ENCODE measurements around the gene AFMID. TPM values are rescaled to one million over a fixed set of nuclear protein-coding genes. Genes with fewer than 3 reads are reported as not detected.
"Not testable (repeated sequence)": the region's sequence is repeated elsewhere in the genome, so short reads cannot be mapped to it uniquely, and the experiment has no call there.

AFMID gene
- total RNA-seq, 1 donor from 2014 or later, result 49.5 TPM

DNA sequence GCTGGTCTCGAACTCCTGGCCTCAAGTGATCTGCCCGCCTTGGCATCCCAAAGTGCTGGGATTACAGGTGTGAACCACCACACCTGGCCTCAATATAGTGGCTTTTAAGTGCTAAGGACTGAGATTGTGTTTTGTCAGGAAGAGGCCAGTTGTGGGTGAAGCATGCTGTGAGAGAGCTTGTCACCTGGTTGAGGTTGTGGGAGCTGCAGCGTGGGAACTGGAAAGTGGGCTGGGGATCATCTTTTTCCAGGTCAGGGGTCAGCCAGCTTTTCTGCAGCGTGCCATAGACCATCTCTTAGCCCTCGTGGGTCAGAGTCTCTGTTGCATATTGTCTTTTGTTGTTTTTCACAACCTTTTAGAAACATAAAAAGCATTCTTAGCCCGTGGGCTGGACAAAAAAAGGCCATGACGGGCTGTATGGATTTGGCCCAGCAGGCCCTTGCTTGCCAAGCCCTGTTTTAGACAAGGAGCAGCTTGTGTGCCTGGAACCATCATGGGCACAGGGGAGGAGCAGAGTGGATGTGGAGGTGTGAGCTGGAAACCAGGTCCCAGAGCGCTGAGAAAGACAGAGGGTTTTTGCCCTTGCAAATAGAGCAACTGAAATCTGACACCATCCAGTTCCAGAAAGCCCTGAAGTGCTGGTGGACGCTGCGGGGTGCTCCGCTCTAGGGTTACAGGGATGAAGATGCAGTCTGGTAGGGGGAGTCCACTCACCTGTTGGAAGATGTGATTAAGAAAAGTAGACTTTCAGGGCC, 32.4 kb downstream of the AFMID start:
- no peak for DNase-seq (ENCODE audit: low read depth, low spot score)

DNA sequence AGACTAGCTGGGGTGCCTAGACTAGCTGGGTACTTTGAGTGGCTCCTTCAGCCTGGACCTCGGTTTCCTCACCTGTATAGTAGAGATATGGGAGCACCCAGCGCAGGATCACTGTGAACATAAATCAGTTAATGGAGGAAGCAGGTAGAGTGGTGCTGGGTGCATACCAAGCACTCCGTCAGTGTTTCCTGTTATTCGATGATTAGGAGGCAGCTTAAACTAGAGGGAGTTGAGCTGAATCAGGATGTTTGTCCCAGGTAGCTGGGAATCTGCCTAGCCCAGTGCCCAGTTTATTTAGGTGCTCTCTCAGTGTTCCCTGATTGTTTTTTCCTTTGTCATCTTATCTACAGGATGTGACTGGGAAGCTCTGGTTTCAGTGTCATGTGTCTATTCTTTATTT, 35.9 kb downstream of the AFMID start:
- DNase-seq (ENCODE audit: low read depth, low spot score), result peak; percentile 33

- no peak for DNase-seq (ENCODE audit: low read depth, low spot score)
Measured at GRCh38 chr17:78223765-78224164, 36.6 kb downstream of the AFMID start.

DNA sequence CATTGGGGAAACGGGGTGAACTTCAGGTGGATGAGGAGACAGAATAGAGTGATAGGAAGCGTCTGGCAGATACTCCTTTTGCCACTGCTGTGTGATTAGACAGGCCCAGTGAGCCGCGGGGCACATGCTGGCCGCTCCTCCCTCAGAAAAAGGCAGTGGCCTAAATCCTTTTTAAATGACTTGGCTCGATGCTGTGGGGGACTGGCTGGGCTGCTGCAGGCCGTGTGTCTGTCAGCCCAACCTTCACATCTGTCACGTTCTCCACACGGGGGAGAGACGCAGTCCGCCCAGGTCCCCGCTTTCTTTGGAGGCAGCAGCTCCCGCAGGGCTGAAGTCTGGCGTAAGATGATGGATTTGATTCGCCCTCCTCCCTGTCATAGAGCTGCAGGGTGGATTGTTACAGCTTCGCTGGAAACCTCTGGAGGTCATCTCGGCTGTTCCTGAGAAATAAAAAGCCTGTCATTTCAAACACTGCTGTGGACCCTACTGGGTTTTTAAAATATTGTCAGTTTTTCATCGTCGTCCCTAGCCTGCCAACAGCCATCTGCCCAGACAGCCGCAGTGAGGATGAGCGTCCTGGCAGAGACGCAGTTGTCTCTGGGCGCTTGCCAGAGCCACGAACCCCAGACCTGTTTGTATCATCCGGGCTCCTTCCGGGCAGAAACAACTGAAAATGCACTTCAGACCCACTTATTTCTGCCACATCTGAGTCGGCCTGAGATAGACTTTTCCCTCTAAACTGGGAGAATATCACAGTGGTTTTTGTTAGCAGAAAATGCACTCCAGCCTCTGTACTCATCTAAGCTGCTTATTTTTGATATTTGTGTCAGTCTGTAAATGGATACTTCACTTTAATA, 37.3 kb downstream of the AFMID start:
- DNase-seq (ENCODE audit: low read depth, low spot score), result no peak

DNA sequence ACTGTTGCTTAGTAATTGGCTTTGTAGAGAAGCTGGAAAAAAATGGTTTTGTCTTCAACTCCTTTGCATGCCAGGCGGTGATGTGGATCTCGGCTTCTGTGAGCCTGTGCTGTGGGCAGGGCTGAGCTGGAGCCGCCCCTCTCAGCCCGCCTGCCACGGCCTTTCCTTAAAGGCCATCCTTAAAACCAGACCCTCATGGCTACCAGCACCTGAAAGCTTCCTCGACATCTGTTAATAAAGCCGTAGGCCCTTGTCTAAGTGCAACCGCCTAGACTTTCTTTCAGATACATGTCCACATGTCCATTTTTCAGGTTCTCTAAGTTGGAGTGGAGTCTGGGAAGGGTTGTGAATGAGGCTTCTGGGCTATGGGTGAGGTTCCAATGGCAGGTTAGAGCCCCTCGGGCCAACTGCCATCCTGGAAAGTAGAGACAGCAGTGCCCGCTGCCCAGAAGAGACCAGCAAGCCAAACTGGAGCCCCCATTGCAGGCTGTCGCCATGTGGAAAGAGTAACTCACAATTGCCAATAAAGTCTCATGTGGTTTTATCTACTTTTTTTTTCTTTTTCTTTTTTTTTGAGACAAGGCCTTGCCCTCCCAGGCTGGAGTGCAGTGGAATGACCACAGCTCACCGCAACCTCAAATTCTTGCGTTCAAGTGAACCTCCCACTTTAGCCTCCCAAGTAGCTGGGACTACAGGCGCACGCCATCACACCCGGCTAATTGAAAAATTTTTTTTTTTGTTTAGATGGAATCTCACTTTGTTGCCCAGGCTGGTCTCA, 38.1 kb downstream of the AFMID start:
- DNase-seq (ENCODE audit: low read depth, low spot score), result no peak

GRCh38 chr17:78226055-78226758, 39.0 kb downstream of the AFMID start:
- no peak for DNase-seq (ENCODE audit: low read depth, low spot score)

DNA sequence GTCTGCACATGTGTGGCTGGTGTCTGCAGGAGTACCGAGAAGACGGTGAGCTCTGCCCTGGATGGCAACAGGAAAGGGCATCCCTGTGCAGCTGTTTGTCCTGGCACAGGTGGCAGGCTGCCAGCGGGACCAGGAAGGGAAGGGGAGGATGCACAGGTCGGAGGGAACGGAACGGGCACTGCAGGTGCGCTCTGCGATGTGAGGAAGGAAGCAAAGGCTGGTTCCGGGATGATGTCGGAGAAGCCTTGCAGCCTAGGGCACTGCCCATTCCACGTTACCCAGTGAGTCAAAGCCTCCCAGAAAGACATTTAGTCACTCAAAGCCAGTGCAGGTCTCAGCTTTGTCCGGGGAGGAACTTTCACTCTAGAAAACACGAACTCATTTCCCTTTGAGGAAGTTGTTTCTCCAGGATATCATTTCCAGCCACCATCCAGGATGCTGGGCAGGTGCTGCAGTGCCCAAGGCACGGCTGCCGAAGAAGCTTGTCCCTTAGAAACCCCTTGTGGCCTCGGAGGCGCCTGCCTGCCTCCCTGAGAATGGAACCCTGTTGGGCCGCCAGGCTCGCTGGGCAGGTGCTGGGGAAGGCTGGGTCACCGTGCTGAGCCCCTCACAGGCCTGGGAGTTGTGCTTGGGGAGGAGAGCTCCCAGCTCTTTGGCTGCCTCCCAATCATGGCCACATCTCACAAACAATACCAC, 39.7 kb downstream of the AFMID start:
- no peak for DNase-seq (ENCODE audit: low read depth, low spot score)

- DNase-seq (ENCODE audit: low read depth, low spot score), result no peak
Measured at GRCh38 chr17:78227455-78227916, 40.3 kb downstream of the AFMID start.

- no peak for DNase-seq (ENCODE audit: low read depth, low spot score)
Measured at GRCh38 chr17:78228176-78228575, 41.0 kb downstream of the AFMID start.

GRCh38 chr17:78230252-78230962, 43.2 kb downstream of the AFMID start:
- no peak for DNase-seq (ENCODE audit: low read depth, low spot score)

- DNase-seq (ENCODE audit: low read depth, low spot score), result no peak
Measured at GRCh38 chr17:78230996-78231935, 44.1 kb downstream of the AFMID start, which contains the start of gene TMEM235. Gene TMEM235 (plus strand): TSS chr17:78231631. CDS start chr17:78232024, 393 bp downstream.

DNA sequence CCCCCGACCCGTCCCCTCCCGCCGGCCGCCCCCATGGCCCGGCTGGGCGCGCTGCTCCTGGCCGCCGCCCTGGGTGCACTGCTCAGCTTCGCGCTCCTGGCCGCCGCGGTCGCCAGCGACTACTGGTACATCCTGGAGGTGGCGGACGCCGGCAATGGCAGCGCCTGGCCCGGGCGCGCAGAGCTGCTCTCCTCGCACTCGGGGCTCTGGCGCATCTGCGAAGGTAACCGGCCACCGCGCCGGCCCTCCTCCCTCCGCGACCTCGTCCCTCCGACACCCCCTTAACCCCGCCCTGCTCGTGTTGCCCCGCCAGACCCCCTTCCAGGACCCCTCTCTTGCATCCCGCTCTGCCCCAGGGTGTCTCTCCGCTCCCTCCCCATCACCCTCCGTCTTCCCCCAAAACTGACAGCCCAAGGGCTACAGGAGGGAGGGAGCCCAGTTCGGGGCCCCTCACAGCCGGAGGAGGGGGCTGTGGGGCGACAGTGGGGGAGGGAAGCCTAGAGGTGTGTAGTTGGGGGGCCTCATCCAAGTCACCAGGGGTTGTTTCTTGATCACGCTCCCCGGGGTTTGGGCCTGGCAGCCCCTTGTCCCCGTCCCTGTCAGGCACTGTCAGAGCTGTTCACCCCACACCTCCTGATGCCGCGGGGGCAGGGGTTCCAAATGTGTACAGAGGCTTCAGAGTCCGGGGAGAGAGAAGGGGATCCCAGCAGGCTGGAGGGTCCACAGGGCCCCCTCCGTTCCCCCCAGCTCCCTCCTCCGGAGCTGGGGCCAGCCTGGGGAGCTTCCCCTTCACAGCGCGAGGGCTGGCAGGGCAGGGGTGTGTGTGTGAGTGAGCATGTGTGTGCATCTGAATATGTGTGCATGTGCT, 45.1 kb downstream of the AFMID start:
- no peak for DNase-seq (ENCODE audit: low read depth, low spot score)

GRCh38 chr17:78232859-78233173, 45.7 kb downstream of the AFMID start:
- DNase-seq (ENCODE audit: low read depth, low spot score), result no peak

GRCh38 chr17:78233678-78234077, 46.5 kb downstream of the AFMID start:
- no peak for DNase-seq (ENCODE audit: low read depth, low spot score)

- DNase-seq (ENCODE audit: low read depth, low spot score), result no peak
Measured at GRCh38 chr17:78234261-78234865, 47.2 kb downstream of the AFMID start.

- not testable (repeated sequence) for DNase-seq (ENCODE audit: low read depth, low spot score)
Measured at GRCh38 chr17:78235022-78235421, 47.9 kb downstream of the AFMID start.

DNA sequence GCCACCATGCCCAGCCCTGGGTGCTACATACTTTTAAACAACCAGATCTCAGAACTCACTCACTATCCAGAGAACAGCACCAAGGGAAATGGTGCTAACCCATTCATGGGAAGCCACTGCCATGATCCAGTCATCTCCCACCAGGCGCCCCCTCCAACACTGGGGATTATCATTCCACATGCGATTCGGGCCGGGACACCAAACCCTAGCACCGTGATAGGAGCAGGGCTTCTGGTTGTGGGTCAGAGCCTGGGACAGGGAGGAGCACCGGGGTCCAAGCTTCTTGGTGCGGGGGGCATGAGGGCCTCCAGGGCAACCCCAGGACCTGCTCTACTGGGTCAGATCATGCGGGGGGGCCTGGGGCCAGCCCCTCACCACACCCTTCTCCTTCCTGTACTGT, 48.7 kb downstream of the AFMID start:
- no peak for DNase-seq (ENCODE audit: low read depth, low spot score)

Data from pulmonary artery endothelial cell (primary cell).